Liver (tissue), 9 donors: ENCODE data around the gene SCN3A. TPM values are rescaled to one million over a fixed set of nuclear protein-coding genes. Genes with fewer than 3 reads are reported as not detected.

ENCODE experiments used
- DNase-seq: peaks from one replicate; pipeline ENCODE4 v3.0.0-alpha.2; 2017; ENCODE audit warnings: low spot score
- H3K27ac ChIP-seq, 2 donors: one replicate each; pipeline ENCODE4 v1.7.0; 2013; ENCODE audit warnings: inconsistent platforms in 2 of 2, low read length in 2 of 2, control low read depth in 1 of 2, low read depth in 1 of 2, mild to moderate bottlenecking in 1 of 2
- H3K27me3 ChIP-seq, 4 donors: one replicate each; pipeline versions ENCODE4 v1.6.1 to v1.7.0; 2013; ENCODE audit warnings: low read length in 3 of 4, inconsistent platforms in 1 of 4, mild to moderate bottlenecking in 1 of 4, moderate library complexity in 1 of 4; ENCODE audit not compliant: control insufficient read depth in 4 of 4, insufficient read depth in 4 of 4
- H3K36me3 ChIP-seq, 4 donors: one replicate each; pipeline versions ENCODE4 v1.6.1 to v1.7.0; 2013; ENCODE audit warnings: low read length in 3 of 4, mild to moderate bottlenecking in 3 of 4, low read depth in 1 of 4, moderate library complexity in 1 of 4; ENCODE audit not compliant: control insufficient read depth in 4 of 4, insufficient read depth in 3 of 4
- H3K4me1 ChIP-seq, 4 donors: one replicate each; pipeline versions ENCODE4 v1.6.1 to v1.7.0; 2013; ENCODE audit warnings: low read length in 3 of 4, mild to moderate bottlenecking in 3 of 4, moderate library complexity in 1 of 4; ENCODE audit not compliant: control insufficient read depth in 4 of 4, insufficient read depth in 4 of 4
- H3K4me3 ChIP-seq, 3 donors: one replicate each; pipeline versions ENCODE4 v1.6.1 to v1.7.0; 2013; ENCODE audit warnings: low read length in 3 of 3, control low read depth in 1 of 3, low read depth in 1 of 3, mild to moderate bottlenecking in 1 of 3
- H3K9ac ChIP-seq, 2 donors: one replicate each; pipeline ENCODE4 v1.7.0; 2013; ENCODE audit warnings: low read length in 2 of 2, mild to moderate bottlenecking in 2 of 2, moderate library complexity in 2 of 2, control low read depth in 1 of 2, low read depth in 1 of 2
- H3K9me3 ChIP-seq, 4 donors: one replicate each; pipeline versions ENCODE4 v1.6.1 to v1.7.0; 2013; ENCODE audit warnings: low read length in 3 of 4; ENCODE audit not compliant: control insufficient read depth in 4 of 4
- ATF3 ChIP-seq: IDR thresholded peaks from 2 replicates; pipeline ENCODE4 v1.6.1; 2016; ENCODE audit warnings: antibody characterized with exemption
- CTCF ChIP-seq: fragments of 150-350 bp; IDR thresholded peaks from 2 replicates; pipeline ENCODE4 v1.5.1; 2017; ENCODE audit warnings: improper control_type of control experiment, low read depth, low read length; ENCODE audit not compliant: missing input control
- EGR1 ChIP-seq, 2 donors: IDR thresholded peaks; 2 replicates each; pipeline ENCODE4 v1.6.1; 2016 to 2018; ENCODE audit warnings: antibody characterized with exemption in 2 of 2, low read depth in 2 of 2
- FOXA1 ChIP-seq: IDR thresholded peaks from 2 replicates; pipeline ENCODE4 v1.6.1; 2016; ENCODE audit warnings: antibody characterized with exemption
- FOXA2 ChIP-seq: IDR thresholded peaks from 2 replicates; pipeline ENCODE4 v1.6.1; 2016; ENCODE audit warnings: antibody characterized with exemption
- GABPA ChIP-seq, 2 donors: IDR thresholded peaks in 1 of 2; conservative IDR thresholded peaks in 1 of 2; 2 replicates each; pipeline ENCODE4 v1.6.1; 2016; ENCODE audit warnings: antibody characterized with exemption in 2 of 2, mild to moderate bottlenecking in 1 of 2, moderate library complexity in 1 of 2
- HNF4A ChIP-seq, 2 donors: conservative IDR thresholded peaks; 2 replicates each; pipeline ENCODE4 v1.6.1; 2016; ENCODE audit warnings: antibody characterized with exemption in 2 of 2, mild to moderate bottlenecking in 2 of 2
- HNF4G ChIP-seq: IDR thresholded peaks from 2 replicates; pipeline ENCODE4 v1.6.1; 2016; ENCODE audit warnings: antibody characterized with exemption
- JUND ChIP-seq, 2 donors: IDR thresholded peaks; 2 replicates each; pipeline ENCODE4 v1.6.1; 2016; ENCODE audit warnings: antibody characterized with exemption in 2 of 2
- NR2F2 ChIP-seq: IDR thresholded peaks from 2 replicates; pipeline ENCODE4 v1.6.1; 2016; ENCODE audit warnings: antibody characterized with exemption
- RAD21 ChIP-seq, 2 donors: IDR thresholded peaks; 2 replicates each; pipeline ENCODE4 v1.6.1; 2016; ENCODE audit warnings: antibody characterized with exemption in 2 of 2, mild to moderate bottlenecking in 2 of 2
- RXRA ChIP-seq, 2 donors: IDR thresholded peaks; 2 replicates each; pipeline ENCODE4 v1.6.1; 2017 to 2018; ENCODE audit warnings: antibody characterized with exemption in 2 of 2, mild to moderate bottlenecking in 1 of 2
- SP1 ChIP-seq: IDR thresholded peaks from 2 replicates; pipeline ENCODE4 v1.6.1; 2018; ENCODE audit warnings: antibody characterized with exemption, mild to moderate bottlenecking
- TAF1 ChIP-seq: conservative IDR thresholded peaks from 2 replicates; pipeline ENCODE4 v1.6.1; 2016; ENCODE audit warnings: antibody characterized with exemption, mild to moderate bottlenecking
- YY1 ChIP-seq: IDR thresholded peaks from 2 replicates; pipeline ENCODE4 v1.6.1; 2016; ENCODE audit warnings: antibody characterized with exemption, mild to moderate bottlenecking
- ZBTB33 ChIP-seq: IDR thresholded peaks from 2 replicates; pipeline ENCODE4 v1.6.1; 2016; ENCODE audit warnings: antibody characterized with exemption
- WGBS: extraction: QIAGEN DNeasy Blood & Tissue Kit; methylation state at CpG from one replicate; pipeline ENCODE4 v1.1.7; 2013; 5-methylcytosine and 5-hydroxymethylcytosine counted together
- polyA plus RNA-seq, 2 donors: library from polyadenylated mRNA; stranded (reverse) in 1 of 2; unstranded in 1 of 2; fragments of 200-250 nt in 1 of 2; fragments of >200 nt in 1 of 2; fragmentation: Nextera tagmentation in 1 of 2; extraction: Ambion mirVana in 1 of 2; gene quantifications; one replicate each; pipeline versions ENCODE4 v1.2.1 to v1.2.3, GENCODE V29; 2013 to 2015
- total RNA-seq, 2 donors: library from RNA; depleted of rRNA; stranded (reverse); fragments of >200 nt; gene quantifications; one replicate each; pipeline ENCODE4 v1.2.3, GENCODE V29; 2014
- TF ChIP-seq, protein P1 (sequence below): IDR thresholded peaks from 2 replicates; pipeline ENCODE4 v1.6.1; 2016; ENCODE audit warnings: antibody characterized with exemption, mild to moderate bottlenecking
- TF ChIP-seq, protein P2 (sequence below): IDR thresholded peaks from 2 replicates; pipeline ENCODE4 v1.6.1; 2016; ENCODE audit warnings: antibody characterized with exemption
- donor health status: healthy.
- donor health status: healthy.
- donor health status: healthy.
- donor health status: healthy.
- donor health status: healthy.

The SCN3A gene
- total and polyA plus RNA-seq, 4 donors, result 0.05 to 1.0 (median 0.29) TPM

DNA sequence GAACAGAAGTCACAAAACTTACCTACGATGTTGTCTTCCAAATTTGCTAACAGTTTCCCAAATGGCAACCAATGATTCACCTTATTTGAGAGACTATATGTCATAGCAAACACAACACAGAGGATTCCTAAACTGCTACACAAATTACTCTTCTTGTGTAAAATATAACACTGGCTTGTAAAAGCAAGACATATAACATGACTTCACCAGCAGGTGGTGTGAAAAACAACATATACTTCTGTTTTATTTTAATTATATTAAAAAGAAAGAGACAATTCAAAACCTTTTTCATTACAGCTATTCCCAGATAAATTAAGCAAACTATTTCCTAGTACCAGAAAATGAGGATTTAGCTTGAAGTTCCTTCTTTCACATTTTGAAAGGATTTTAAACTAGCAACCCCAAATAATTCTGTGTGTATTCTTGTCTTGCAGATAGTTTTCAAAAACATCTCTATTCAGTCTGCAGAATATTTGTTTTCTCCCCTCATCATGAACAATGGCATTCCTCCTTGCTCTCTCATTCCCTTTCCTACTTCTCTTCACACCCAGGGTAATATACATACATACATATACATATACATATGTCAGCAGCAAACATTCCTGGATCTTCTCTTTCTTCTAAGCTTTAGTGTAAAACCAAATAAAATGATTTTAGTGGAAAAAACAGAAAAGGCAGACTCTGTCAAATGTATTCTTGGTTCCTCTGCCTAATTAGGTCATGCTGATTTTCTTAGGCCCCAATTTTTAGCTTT, 62.1 kb downstream of the SCN3A start:
- Histone ChIP-seq H3K27me3 (no peaks in the 10 kb centered on the region), H3K4me1 (no peaks in the 10 kb centered on the region), H3K4me3 (no peak overlapping the region), H3K9ac (no peak overlapping the region), H3K36me3 (no peaks in the 10 kb centered on the region), H3K9me3 (no peaks in the 10 kb centered on the region), H3K27ac (no peak overlapping the region)
- WGBS, result 82% methylated on average over 1 of the region's 1 CpG
- TF ChIP-seq FOXA2 (no peak), TAF1 (no peak), HNF4A (conservative IDR thresholded peaks at IDR 0.05) (no peak), JUND (IDR thresholded peaks at IDR 0.05) (no peak), ZBTB33 (no peak), GABPA (IDR thresholded peaks at IDR 0.05 in 1 of 2, conservative IDR thresholded peaks at IDR 0.05 in 1 of 2) (no peak), ATF3 (no peak), RXRA (IDR thresholded peaks at IDR 0.05) (no peak), SP1 (no peak), YY1 (no peak)
- TF ChIP-seq, protein P1, sequence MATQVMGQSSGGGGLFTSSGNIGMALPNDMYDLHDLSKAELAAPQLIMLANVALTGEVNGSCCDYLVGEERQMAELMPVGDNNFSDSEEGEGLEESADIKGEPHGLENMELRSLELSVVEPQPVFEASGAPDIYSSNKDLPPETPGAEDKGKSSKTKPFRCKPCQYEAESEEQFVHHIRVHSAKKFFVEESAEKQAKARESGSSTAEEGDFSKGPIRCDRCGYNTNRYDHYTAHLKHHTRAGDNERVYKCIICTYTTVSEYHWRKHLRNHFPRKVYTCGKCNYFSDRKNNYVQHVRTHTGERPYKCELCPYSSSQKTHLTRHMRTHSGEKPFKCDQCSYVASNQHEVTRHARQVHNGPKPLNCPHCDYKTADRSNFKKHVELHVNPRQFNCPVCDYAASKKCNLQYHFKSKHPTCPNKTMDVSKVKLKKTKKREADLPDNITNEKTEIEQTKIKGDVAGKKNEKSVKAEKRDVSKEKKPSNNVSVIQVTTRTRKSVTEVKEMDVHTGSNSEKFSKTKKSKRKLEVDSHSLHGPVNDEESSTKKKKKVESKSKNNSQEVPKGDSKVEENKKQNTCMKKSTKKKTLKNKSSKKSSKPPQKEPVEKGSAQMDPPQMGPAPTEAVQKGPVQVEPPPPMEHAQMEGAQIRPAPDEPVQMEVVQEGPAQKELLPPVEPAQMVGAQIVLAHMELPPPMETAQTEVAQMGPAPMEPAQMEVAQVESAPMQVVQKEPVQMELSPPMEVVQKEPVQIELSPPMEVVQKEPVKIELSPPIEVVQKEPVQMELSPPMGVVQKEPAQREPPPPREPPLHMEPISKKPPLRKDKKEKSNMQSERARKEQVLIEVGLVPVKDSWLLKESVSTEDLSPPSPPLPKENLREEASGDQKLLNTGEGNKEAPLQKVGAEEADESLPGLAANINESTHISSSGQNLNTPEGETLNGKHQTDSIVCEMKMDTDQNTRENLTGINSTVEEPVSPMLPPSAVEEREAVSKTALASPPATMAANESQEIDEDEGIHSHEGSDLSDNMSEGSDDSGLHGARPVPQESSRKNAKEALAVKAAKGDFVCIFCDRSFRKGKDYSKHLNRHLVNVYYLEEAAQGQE, result no peak
- TF ChIP-seq, protein P2, sequence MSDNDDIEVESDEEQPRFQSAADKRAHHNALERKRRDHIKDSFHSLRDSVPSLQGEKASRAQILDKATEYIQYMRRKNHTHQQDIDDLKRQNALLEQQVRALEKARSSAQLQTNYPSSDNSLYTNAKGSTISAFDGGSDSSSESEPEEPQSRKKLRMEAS, result no peak
- no peak for DNase-seq

- H3K4me1 ChIP-seq, result peaks cover 0 to 5% (median 2%) of the 10 kb centered on the region in 4 donors
- no peak overlapping the region for H3K27ac ChIP-seq
- no peaks in the 10 kb centered on the region for H3K9me3 ChIP-seq
- H3K9ac ChIP-seq, result no peak overlapping the region
- H3K36me3 ChIP-seq, result no peaks in the 10 kb centered on the region
- DNase-seq, result no peak
- TF ChIP-seq RXRA (IDR thresholded peaks at IDR 0.05), result no peak
- no peak for TF ChIP-seq FOXA1
- TF ChIP-seq FOXA2, result no peak
- TF ChIP-seq HNF4A (conservative IDR thresholded peaks at IDR 0.05), result no peak
- TF ChIP-seq NR2F2, result no peak
- TF ChIP-seq JUND (IDR thresholded peaks at IDR 0.05), result no peak
- TF ChIP-seq, protein P2, result no peak
- no peak for TF ChIP-seq HNF4G
- TF ChIP-seq YY1, result no peak
- TF ChIP-seq ZBTB33, result no peak
- TF ChIP-seq EGR1 (IDR thresholded peaks at IDR 0.05; ENCODE audit: low read depth in 2 of 2), result no peak
- no peak for TF ChIP-seq TAF1
- TF ChIP-seq CTCF, result no peak
- no peak for TF ChIP-seq RAD21 (IDR thresholded peaks at IDR 0.05)
- TF ChIP-seq SP1, result no peak
- WGBS, result 89% methylated on average over 3 of the region's 3 CpGs
- H3K4me3 ChIP-seq, result no peak overlapping the region
- H3K27me3 ChIP-seq, result no peaks in the 10 kb centered on the region
Measured at GRCh38 chr2:165126244-165126643, 77.6 kb downstream of the SCN3A start.
